WTC11 (cell line): ENCODE data around the gene OSBP2. TPM values are rescaled to one million over a fixed set of nuclear protein-coding genes. Genes with fewer than 3 reads are reported as not detected.
"Not testable (repeated sequence)": the region's sequence is repeated elsewhere in the genome, so short reads cannot be mapped to it uniquely, and the experiment has no call there.

ENCODE experiments used
- ATAC-seq: fragments of 200-7000 bp; cut with Tn5 transposase; 2 replicates; pipeline ENCODE4 v1.10.0; 2021; ENCODE audit warnings: mild to moderate bottlenecking, moderate library complexity
- CTCF ChIA-PET: fragments of 300-600 bp; sonication (Branson Sonifier 250); formaldehyde crosslinking; loops from one replicate; lab custom pipeline; 2021; ENCODE audit warnings: antibody characterized with exemption; lab: Charles Lee
- POLR2A ChIA-PET: fragments of 350-600 bp; sonication (Branson Sonifier 250); formaldehyde crosslinking; loops from one replicate; lab custom pipeline; 2021; ENCODE audit warnings: antibody characterized with exemption; lab: Charles Lee
- DNase-seq: peaks from one replicate; pipeline ENCODE4 v3.0.0; 2021; ENCODE audit warnings: low spot score
- H3K27ac Mint-ChIP-seq: 2 replicates; pipeline ENCODE4 v1.8.0; 2021; ENCODE audit warnings: mixed read lengths
- H3K27me3 Mint-ChIP-seq: 2 replicates; pipeline ENCODE4 v1.8.0; 2021; ENCODE audit warnings: low read depth, mild to moderate bottlenecking, moderate library complexity, mixed read lengths
- H3K36me3 Mint-ChIP-seq: 2 replicates; pipeline ENCODE4 v1.8.0; 2021; ENCODE audit warnings: mixed read lengths
- H3K4me1 Mint-ChIP-seq: 2 replicates; pipeline ENCODE4 v1.8.0; 2022; ENCODE audit warnings: mixed read lengths
- H3K4me3 Mint-ChIP-seq: 2 replicates; pipeline ENCODE4 v1.8.0; 2021; ENCODE audit warnings: mild to moderate bottlenecking, moderate library complexity, mixed read lengths
- H3K9me3 Mint-ChIP-seq: 2 replicates; pipeline ENCODE4 v1.8.0; 2021; ENCODE audit warnings: mixed read lengths
- ELF4 ChIP-seq: sonication (generic); formaldehyde crosslinking; IDR thresholded peaks from 2 replicates; pipeline ENCODE4 v1.8.1; 2022; ENCODE audit warnings: low read depth, mild to moderate bottlenecking, moderate library complexity, missing genetic modification reagents
- ETV6 ChIP-seq: sonication (generic); formaldehyde crosslinking; IDR thresholded peaks from 2 replicates; pipeline ENCODE4 v1.8.1; 2022; ENCODE audit warnings: mild to moderate bottlenecking, missing genetic modification reagents
- FOXK1 ChIP-seq: sonication (generic); formaldehyde crosslinking; IDR thresholded peaks from 2 replicates; pipeline ENCODE4 v1.8.0; 2022; ENCODE audit warnings: mild to moderate bottlenecking, moderate library complexity, missing genetic modification reagents
- GABPB1 ChIP-seq: sonication (generic); formaldehyde crosslinking; IDR thresholded peaks from 2 replicates; pipeline ENCODE4 v1.8.1; 2023; ENCODE audit warnings: mild to moderate bottlenecking, missing genetic modification reagents
- GRHL2 ChIP-seq: fragments of 250-450 bp; sonication (Bioruptor Pico); IDR thresholded peaks from 2 replicates; pipeline ENCODE4 v1.8.0; 2022; ENCODE audit warnings: mild to moderate bottlenecking, moderate library complexity; ENCODE audit not compliant: insufficient replicate concordance, severe bottlenecking
- HMGA2 ChIP-seq: fragments of 250-450 bp; sonication (Bioruptor Pico); IDR thresholded peaks from 2 replicates; pipeline ENCODE4 v1.4.0; 2021; ENCODE audit warnings: mild to moderate bottlenecking, moderate library complexity
- KAT7 ChIP-seq: sonication (generic); formaldehyde crosslinking; IDR thresholded peaks from 2 replicates; pipeline ENCODE4 v1.8.1; 2023; ENCODE audit warnings: missing genetic modification reagents, mild to moderate bottlenecking, borderline replicate concordance
- NFYB ChIP-seq: sonication (generic); formaldehyde crosslinking; conservative IDR thresholded peaks from 2 replicates; pipeline ENCODE4 v1.8.0; 2022; ENCODE audit warnings: low read depth, missing genetic modification reagents
- OVOL2 ChIP-seq: fragments of 250-450 bp; sonication (Bioruptor Pico); IDR thresholded peaks from 2 replicates; pipeline ENCODE4 v1.9.0; 2021; ENCODE audit warnings: mild to moderate bottlenecking, borderline replicate concordance
- ZNF121 ChIP-seq: sonication (generic); formaldehyde crosslinking; IDR thresholded peaks from 2 replicates; pipeline ENCODE4 v1.8.0; 2023; ENCODE audit warnings: missing genetic modification reagents
- ZNF138 ChIP-seq: sonication (generic); formaldehyde crosslinking; conservative IDR thresholded peaks from 2 replicates; pipeline ENCODE4 v1.8.1; 2022; ENCODE audit warnings: mild to moderate bottlenecking, moderate library complexity, missing genetic modification reagents
- ZNF317 ChIP-seq: sonication (generic); formaldehyde crosslinking; IDR thresholded peaks from 2 replicates; pipeline ENCODE4 v1.8.1; 2023; ENCODE audit warnings: low read depth, mild to moderate bottlenecking, moderate library complexity, missing genetic modification reagents, borderline replicate concordance
- ZNF396 ChIP-seq: fragments of 250-450 bp; sonication (Bioruptor Pico); IDR thresholded peaks from 2 replicates; pipeline ENCODE4 v1.8.0; 2021; ENCODE audit warnings: mild to moderate bottlenecking, moderate library complexity, borderline replicate concordance
- total RNA-seq: library from RNA; stranded (reverse); gene quantifications from 3 replicates; pipeline ENCODE4 v1.2.3, GENCODE V29; 2021
- TF ChIP-seq, protein P1 (sequence below): sonication (generic); formaldehyde crosslinking; IDR thresholded peaks from 2 replicates; pipeline ENCODE4 v1.8.1; 2022; ENCODE audit warnings: low read depth, missing genetic modification reagents, borderline replicate concordance
- TF ChIP-seq, protein P2 (sequence below): fragments of 250-450 bp; sonication (Bioruptor Pico); IDR thresholded peaks from 2 replicates; pipeline ENCODE4 v2.1.2; 2022; ENCODE audit warnings: mild to moderate bottlenecking, moderate library complexity
- TF ChIP-seq, protein P3 (sequence below): fragments of 250-450 bp; sonication (Bioruptor Pico); conservative IDR thresholded peaks from 2 replicates; pipeline ENCODE4 v1.9.0; 2021; ENCODE audit warnings: mild to moderate bottlenecking
- TF ChIP-seq, protein P4 (sequence below): sonication (generic); formaldehyde crosslinking; IDR thresholded peaks from 2 replicates; pipeline ENCODE4 v1.8.1; 2023; ENCODE audit warnings: mild to moderate bottlenecking, missing genetic modification reagents

OSBP2 gene
- total RNA-seq, 1 experiment from 2014 or later: 4.1 TPM

DNA sequence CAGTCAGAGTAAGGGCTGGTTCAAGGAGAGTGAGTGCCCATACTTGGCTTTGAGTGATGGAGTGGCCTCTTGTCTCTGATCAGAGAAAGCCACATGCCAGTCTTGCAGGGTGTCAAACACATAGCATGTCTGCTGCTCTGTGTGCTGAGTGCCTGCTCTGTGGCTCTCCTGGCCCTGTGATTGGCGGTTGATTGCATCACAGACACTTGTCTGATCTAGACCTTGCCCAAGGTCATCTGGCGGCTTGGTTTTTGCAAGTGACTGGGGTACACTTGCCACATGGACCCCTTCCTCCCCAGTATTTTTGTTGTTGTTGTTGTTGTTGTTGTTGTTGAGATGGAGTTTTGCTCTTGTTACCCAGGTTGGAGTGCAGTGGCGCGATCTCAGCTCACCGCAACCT is 10.3 kb downstream of the OSBP2 start:
- H3K27me3 Mint-ChIP-seq: no peaks in the 10 kb centered on the region
- ATAC-seq: no peak
- no peak overlapping the region for H3K27ac Mint-ChIP-seq
- POLR2A ChIA-PET: no interaction called here
- CTCF ChIA-PET: interaction anchor here (1.3 to 2.4 kb wide), 3 partner anchors 37 to 58 kb away, joined by 3 to 10 read pairs (median 4); partner anchors contain the start of gene DUSP18
- DNase-seq: no peak
- H3K4me1 Mint-ChIP-seq: peaks cover 15% of the 10 kb centered on the region
- H3K36me3 Mint-ChIP-seq: peaks cover 3% of the 10 kb centered on the region; the same call in 1 of the 2 replicates
- H3K9me3 Mint-ChIP-seq: peaks cover 4% of the 10 kb centered on the region
- TF ChIP-seq OVOL2 (CRISPR knock-in tag) (no peak), GABPB1 (CRISPR knock-in tag) (peak; percentile 51; the same call in 1 of the 2 replicates), ZNF121 (CRISPR knock-in tag) (no peak)
- TF ChIP-seq, protein P1, sequence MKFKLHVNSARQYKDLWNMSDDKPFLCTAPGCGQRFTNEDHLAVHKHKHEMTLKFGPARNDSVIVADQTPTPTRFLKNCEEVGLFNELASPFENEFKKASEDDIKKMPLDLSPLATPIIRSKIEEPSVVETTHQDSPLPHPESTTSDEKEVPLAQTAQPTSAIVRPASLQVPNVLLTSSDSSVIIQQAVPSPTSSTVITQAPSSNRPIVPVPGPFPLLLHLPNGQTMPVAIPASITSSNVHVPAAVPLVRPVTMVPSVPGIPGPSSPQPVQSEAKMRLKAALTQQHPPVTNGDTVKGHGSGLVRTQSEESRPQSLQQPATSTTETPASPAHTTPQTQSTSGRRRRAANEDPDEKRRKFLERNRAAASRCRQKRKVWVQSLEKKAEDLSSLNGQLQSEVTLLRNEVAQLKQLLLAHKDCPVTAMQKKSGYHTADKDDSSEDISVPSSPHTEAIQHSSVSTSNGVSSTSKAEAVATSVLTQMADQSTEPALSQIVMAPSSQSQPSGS (CRISPR knock-in tag): no peak
- H3K4me3 Mint-ChIP-seq: no peak overlapping the region

DNA sequence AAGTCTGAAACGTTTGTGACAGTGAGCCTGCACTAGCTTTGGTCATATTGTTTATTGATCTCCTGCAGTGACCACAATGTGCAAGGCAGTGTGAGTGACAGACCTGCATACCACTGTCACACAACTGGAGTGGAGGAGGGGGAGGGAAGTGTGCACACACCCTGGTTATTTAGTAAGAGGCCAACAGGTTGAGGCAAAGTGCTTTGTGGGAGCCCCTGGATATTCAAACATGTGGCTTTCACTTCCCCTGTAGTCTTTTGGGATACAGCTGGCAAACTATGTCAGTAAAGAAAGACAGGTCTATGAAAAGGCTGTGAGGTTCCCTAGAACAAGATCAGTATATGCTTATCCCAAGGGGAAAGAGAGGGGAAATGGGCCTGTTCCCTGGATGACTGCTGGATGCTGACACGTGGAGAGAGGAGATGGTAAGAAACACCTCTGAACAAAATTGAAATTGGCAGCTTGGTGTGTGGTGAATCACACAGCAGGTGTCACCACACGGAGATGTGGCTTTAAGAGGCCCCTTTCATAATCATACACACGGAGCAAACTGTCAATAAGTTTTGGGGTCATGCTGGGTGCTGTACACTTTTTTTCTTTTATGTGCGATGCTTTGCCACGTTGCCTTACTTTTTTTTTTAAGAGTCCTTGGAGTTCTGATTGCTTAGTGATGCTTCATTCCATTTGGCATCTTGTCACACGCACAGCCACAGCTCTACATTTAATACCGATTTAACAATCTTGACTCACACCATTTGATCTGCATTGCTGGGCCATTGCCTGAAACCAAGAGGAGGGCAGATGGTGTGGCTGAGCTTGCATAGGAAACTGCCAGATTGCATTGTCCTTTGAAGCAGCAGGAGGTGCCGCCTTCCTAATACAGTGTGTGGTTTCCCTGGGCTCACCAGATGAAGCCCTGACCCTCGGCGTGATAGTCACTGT is 11.3 kb downstream of the OSBP2 start:
- peaks cover 3% of the 10 kb centered on the region; the same call in 1 of the 2 replicates for H3K36me3 Mint-ChIP-seq
- H3K27ac Mint-ChIP-seq: peak overlapping the region; percentile 5; the same call in 1 of the 2 replicates
- ATAC-seq: peak; percentile 46; the same call in 1 of the 2 replicates
- H3K4me1 Mint-ChIP-seq: peaks cover 15% of the 10 kb centered on the region
- ChIA-PET CTCF (interaction anchor here (0.9 to 2.4 kb wide), 3 partner anchors 25 to 49 kb away, joined by 3 to 10 read pairs (median 4); partner anchors contain the start of gene DUSP18), POLR2A (no interaction called here)
- no peak overlapping the region for H3K4me3 Mint-ChIP-seq
- TF ChIP-seq ELF4 (no peak), GRHL2 (CRISPR knock-in tag) (no peak), ZNF396 (CRISPR knock-in tag) (no peak), HMGA2 (CRISPR knock-in tag) (no peak), NFYB (CRISPR knock-in tag) (no peak), ZNF121 (CRISPR knock-in tag) (0 out of 2 replicates have a peak, but pooled peaks have one; percentile 29)
- TF ChIP-seq, protein P2, sequence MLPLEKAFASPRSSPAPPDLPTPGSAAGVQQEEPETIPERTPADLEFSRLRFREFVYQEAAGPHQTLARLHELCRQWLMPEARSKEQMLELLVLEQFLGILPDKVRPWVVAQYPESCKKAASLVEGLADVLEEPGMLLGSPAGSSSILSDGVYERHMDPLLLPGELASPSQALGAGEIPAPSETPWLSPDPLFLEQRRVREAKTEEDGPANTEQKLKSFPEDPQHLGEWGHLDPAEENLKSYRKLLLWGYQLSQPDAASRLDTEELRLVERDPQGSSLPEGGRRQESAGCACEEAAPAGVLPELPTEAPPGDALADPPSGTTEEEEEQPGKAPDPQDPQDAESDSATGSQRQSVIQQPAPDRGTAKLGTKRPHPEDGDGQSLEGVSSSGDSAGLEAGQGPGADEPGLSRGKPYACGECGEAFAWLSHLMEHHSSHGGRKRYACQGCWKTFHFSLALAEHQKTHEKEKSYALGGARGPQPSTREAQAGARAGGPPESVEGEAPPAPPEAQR (CRISPR knock-in tag): no peak
- TF ChIP-seq, protein P3, sequence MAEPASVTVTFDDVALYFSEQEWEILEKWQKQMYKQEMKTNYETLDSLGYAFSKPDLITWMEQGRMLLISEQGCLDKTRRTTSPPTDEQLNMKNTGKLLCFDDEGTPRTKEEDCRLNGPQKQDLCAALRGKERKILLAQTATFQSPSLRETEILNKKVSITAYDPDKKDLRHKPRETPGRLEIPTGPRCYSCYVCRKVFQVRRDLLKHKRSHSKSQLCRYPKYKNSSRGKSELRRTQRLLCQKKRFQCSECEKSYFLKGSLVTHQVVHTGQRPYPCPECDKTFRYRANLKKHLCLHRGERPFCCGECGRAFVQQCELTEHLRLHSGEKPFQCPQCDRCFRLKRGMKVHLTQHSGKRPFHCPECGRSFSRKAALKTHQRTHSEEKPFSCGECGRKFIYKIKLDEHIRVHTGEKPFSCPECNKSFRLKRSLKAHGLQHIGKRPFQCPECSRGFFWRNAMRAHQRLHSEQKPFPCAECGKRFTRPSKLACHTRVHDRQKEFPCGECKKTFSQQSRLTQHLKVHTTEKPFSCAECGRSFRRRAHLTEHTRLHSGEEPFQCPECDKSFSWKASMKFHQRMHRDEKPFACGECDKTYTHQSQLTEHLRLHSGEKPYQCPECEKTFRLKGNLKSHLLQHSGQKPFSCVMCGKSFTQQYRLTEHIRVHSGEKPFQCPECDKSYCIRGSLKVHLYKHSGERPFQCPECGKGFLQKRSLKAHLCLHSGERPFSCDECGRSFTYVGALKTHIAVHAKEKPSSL (CRISPR knock-in tag): no peak
- no peak for DNase-seq
- no peaks in the 10 kb centered on the region for H3K27me3 Mint-ChIP-seq
- peaks cover 4% of the 10 kb centered on the region for H3K9me3 Mint-ChIP-seq

DNA sequence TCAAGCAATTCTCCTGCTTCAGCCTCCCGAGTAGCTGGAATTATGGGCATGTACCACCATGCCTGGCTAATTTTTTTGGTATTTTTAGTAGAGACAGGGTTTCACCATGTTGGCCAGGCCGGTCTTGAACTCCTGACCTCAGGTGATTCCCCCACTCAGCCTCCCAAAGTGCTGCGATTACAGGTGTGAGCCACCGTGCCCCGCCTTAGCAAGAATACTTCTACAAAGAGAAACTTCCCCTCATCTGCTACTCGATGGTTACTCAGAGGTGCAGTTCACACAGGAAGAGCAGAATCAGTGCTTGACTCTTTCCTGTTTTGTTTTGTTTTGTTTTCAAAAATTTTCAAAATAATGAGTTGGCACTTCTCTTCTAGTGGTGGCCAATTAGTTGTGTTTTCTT is 15.3 kb downstream of the OSBP2 start:
- H3K9me3 Mint-ChIP-seq, POLR2A ChIA-PET, H3K36me3 Mint-ChIP-seq, H3K27me3 Mint-ChIP-seq, ATAC-seq, H3K27ac Mint-ChIP-seq, CTCF ChIA-PET, H3K4me3 Mint-ChIP-seq, DNase-seq: not testable (repeated sequence)
- peaks cover 15% of the 10 kb centered on the region for H3K4me1 Mint-ChIP-seq

DNA sequence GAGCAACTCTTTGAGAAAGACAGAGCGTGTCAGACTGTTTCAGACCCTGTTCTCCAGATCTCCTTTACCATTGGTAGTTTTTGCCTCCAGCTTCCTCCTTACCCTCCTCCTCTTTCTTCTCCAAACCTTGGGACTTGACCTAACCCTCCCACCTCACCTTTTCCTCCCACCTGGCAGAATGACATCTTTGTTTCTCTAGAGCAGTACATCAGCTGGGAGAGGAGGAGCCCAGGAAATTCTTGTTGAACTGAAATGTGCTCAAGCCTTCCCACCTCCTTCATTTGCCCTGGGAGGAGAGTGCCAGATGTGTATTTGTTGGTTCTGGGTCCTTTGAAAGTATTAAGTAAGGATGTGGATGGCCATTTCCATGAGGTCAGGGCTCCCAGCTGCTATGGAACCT is 17.4 kb downstream of the OSBP2 start:
- DNase-seq: no peak
- TF ChIP-seq ZNF317 (CRISPR knock-in tag) (no peak), ETV6 (CRISPR knock-in tag) (no peak), ZNF396 (CRISPR knock-in tag) (no peak), KAT7 (CRISPR knock-in tag) (no peak), ZNF138 (CRISPR knock-in tag) (no peak), FOXK1 (CRISPR knock-in tag) (no peak)
- TF ChIP-seq, protein P4, sequence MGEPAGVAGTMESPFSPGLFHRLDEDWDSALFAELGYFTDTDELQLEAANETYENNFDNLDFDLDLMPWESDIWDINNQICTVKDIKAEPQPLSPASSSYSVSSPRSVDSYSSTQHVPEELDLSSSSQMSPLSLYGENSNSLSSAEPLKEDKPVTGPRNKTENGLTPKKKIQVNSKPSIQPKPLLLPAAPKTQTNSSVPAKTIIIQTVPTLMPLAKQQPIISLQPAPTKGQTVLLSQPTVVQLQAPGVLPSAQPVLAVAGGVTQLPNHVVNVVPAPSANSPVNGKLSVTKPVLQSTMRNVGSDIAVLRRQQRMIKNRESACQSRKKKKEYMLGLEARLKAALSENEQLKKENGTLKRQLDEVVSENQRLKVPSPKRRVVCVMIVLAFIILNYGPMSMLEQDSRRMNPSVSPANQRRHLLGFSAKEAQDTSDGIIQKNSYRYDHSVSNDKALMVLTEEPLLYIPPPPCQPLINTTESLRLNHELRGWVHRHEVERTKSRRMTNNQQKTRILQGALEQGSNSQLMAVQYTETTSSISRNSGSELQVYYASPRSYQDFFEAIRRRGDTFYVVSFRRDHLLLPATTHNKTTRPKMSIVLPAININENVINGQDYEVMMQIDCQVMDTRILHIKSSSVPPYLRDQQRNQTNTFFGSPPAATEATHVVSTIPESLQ (CRISPR knock-in tag): no peak
- TF ChIP-seq, protein P1 (CRISPR knock-in tag): no peak

More for the DNA sequence above, 17.4 kb downstream of the OSBP2 start:
- ChIA-PET CTCF (interaction anchor here (0.7 to 1.1 kb wide), 2 partner anchors 16 to 51 kb away, joined by 3 read pairs; no protein-coding TSS in a partner anchor), POLR2A (no interaction called here)
- Mint-ChIP-seq H3K27ac (no peak overlapping the region), H3K9me3 (peaks cover 9% of the 10 kb centered on the region), H3K36me3 (peaks cover 3% of the 10 kb centered on the region; the same call in 1 of the 2 replicates), H3K27me3 (no peaks in the 10 kb centered on the region), H3K4me3 (no peak overlapping the region), H3K4me1 (no peaks in the 10 kb centered on the region)
- no peak for ATAC-seq
